IMR-90 (cell line): ENCODE results near the gene DNAH9.

Source experiments
- BHLHE40 ChIP-seq: fragments of 150-350 bp; IDR thresholded peaks from 2 replicates; pipeline ENCODE4 v1.6.1; 2016; ENCODE audit warnings: mild to moderate bottlenecking, low read depth, low read length
- CEBPB ChIP-seq: IDR thresholded peaks from 2 replicates; pipeline ENCODE4 v1.6.1; 2012; ENCODE audit warnings: low read depth, low read length, improper control_type of control experiment
- CHD1 ChIP-seq: IDR thresholded peaks from 2 replicates; pipeline ENCODE4 v1.6.1; 2012; ENCODE audit warnings: low read depth, low read length, improper control_type of control experiment
- FOS ChIP-seq: fragments of 150-350 bp; IDR thresholded peaks from 2 replicates; pipeline ENCODE4 v1.6.1; 2016; ENCODE audit warnings: low read depth, low read length
- MAFK ChIP-seq: IDR thresholded peaks from 2 replicates; pipeline ENCODE4 v1.6.1; 2012; ENCODE audit warnings: low read depth, low read length, improper control_type of control experiment
- MAZ ChIP-seq: IDR thresholded peaks from 2 replicates; pipeline ENCODE4 v1.6.1; 2012; ENCODE audit warnings: low read depth, mild to moderate bottlenecking, low read length, improper control_type of control experiment, moderate library complexity, borderline replicate concordance
- MXI1 ChIP-seq: IDR thresholded peaks from 2 replicates; pipeline ENCODE4 v1.6.1; 2012; ENCODE audit warnings: low read depth, mild to moderate bottlenecking, low read length, moderate library complexity, borderline replicate concordance
- POLR2A ChIP-seq: IDR thresholded peaks from 2 replicates; pipeline ENCODE4 v1.6.1; 2012; ENCODE audit warnings: mild to moderate bottlenecking, low read depth, low read length
- RAD21 ChIP-seq: IDR thresholded peaks from 2 replicates; pipeline ENCODE4 v1.6.1; 2012; ENCODE audit warnings: low read length, improper control_type of control experiment
- RCOR1 ChIP-seq: IDR thresholded peaks from 2 replicates; pipeline ENCODE4 v1.6.1; 2012; ENCODE audit warnings: mild to moderate bottlenecking, low read length, improper control_type of control experiment; ENCODE audit not compliant: insufficient replicate concordance
- RFX5 ChIP-seq: IDR thresholded peaks from 2 replicates; pipeline ENCODE4 v1.8.0; 2012; ENCODE audit warnings: low read depth, mild to moderate bottlenecking, low read length, moderate library complexity
- TF ChIP-seq, protein P1 (sequence below): conservative IDR thresholded peaks from 2 replicates; pipeline ENCODE4 v1.5.1; 2012; ENCODE audit warnings: mild to moderate bottlenecking, low read depth, low read length, improper control_type of control experiment
- TF ChIP-seq, protein P2 (sequence below): fragments of 150-350 bp; IDR thresholded peaks from 2 replicates; pipeline ENCODE4 v1.6.1; 2017; ENCODE audit warnings: mild to moderate bottlenecking, antibody characterized with exemption, low read length, low read depth
- TF ChIP-seq, protein P3 (sequence below): fragments of 150-350 bp; IDR thresholded peaks from 2 replicates; pipeline ENCODE4 v1.6.1; 2016; ENCODE audit warnings: low read depth, mild to moderate bottlenecking, low read length, moderate library complexity, borderline replicate concordance

DNA sequence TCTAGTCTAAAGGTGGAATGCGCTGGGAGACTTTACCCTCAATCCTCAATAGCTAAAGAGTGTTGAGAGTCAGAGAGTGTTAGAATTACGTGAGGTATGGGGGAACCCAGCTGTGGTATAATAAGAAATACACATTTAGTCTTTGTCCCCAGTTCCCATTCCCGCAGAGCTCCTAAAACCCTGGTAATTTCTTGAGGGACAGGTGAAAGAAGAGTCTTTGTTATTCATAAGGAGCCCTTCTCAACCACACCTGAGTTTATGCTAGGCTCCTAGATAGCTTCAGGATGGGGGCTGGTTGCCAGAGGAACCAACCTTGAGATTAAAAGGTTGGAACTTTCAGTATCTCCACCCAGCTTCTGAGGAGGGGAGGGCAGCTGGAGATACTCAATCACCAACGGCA, 393.2 kb downstream of the DNAH9 start:
- TF ChIP-seq POLR2A (no peak), FOS (no peak), RFX5 (no peak), CEBPB (no peak), RAD21 (no peak), BHLHE40 (no peak), CHD1 (no peak), MAFK (no peak), MAZ (no peak), MXI1 (no peak), RCOR1 (no peak)
- TF ChIP-seq, protein P1, sequence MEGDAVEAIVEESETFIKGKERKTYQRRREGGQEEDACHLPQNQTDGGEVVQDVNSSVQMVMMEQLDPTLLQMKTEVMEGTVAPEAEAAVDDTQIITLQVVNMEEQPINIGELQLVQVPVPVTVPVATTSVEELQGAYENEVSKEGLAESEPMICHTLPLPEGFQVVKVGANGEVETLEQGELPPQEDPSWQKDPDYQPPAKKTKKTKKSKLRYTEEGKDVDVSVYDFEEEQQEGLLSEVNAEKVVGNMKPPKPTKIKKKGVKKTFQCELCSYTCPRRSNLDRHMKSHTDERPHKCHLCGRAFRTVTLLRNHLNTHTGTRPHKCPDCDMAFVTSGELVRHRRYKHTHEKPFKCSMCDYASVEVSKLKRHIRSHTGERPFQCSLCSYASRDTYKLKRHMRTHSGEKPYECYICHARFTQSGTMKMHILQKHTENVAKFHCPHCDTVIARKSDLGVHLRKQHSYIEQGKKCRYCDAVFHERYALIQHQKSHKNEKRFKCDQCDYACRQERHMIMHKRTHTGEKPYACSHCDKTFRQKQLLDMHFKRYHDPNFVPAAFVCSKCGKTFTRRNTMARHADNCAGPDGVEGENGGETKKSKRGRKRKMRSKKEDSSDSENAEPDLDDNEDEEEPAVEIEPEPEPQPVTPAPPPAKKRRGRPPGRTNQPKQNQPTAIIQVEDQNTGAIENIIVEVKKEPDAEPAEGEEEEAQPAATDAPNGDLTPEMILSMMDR = no peak
- TF ChIP-seq, protein P2, sequence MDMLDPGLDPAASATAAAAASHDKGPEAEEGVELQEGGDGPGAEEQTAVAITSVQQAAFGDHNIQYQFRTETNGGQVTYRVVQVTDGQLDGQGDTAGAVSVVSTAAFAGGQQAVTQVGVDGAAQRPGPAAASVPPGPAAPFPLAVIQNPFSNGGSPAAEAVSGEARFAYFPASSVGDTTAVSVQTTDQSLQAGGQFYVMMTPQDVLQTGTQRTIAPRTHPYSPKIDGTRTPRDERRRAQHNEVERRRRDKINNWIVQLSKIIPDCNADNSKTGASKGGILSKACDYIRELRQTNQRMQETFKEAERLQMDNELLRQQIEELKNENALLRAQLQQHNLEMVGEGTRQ = no peak
- TF ChIP-seq, protein P3, sequence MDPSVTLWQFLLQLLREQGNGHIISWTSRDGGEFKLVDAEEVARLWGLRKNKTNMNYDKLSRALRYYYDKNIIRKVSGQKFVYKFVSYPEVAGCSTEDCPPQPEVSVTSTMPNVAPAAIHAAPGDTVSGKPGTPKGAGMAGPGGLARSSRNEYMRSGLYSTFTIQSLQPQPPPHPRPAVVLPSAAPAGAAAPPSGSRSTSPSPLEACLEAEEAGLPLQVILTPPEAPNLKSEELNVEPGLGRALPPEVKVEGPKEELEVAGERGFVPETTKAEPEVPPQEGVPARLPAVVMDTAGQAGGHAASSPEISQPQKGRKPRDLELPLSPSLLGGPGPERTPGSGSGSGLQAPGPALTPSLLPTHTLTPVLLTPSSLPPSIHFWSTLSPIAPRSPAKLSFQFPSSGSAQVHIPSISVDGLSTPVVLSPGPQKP = no peak
